Stimulated activated naive B cell treated with anti-CD40 and anti-IgM and Interleukin-4, amounts not matched to agents 10 μg/mL and 1 μg/mL and 100 μg/mL, for 72 hours (primary cell): ENCODE measurements around the gene RUNX1.

Experiments
- ATAC-seq, 2 donors: fragments of 150-1000 bp; cut with Tn5 transposase; replicated peaks; 2 replicates each; pipeline ENCODE4 v1.10.0; 2021; ENCODE audit warnings: moderate library complexity in 1 of 2
- DNase-seq: peaks from one replicate; pipeline ENCODE4 v3.0.0; 2021
- H3K27ac Mint-ChIP-seq: one replicate; pipeline ENCODE4 v1.8.0; 2022; ENCODE audit warnings: mild to moderate bottlenecking, mixed read lengths
- H3K27me3 Mint-ChIP-seq, 2 donors: one replicate each; pipeline ENCODE4 v1.8.0; 2022; ENCODE audit warnings: mixed read lengths in 2 of 2
- H3K36me3 Mint-ChIP-seq, 2 donors: one replicate each; pipeline ENCODE4 v1.8.0; 2022; ENCODE audit warnings: mixed read lengths in 2 of 2, mild to moderate bottlenecking in 1 of 2
- H3K4me1 Mint-ChIP-seq, 2 donors: one replicate each; pipeline ENCODE4 v1.8.0; 2022; ENCODE audit warnings: mixed read lengths in 2 of 2, mild to moderate bottlenecking in 1 of 2
- H3K4me3 Mint-ChIP-seq, 2 donors: one replicate each; pipeline ENCODE4 v1.8.0; 2022; ENCODE audit warnings: mild to moderate bottlenecking in 2 of 2, mixed read lengths in 2 of 2, moderate library complexity in 1 of 2
- H3K9me3 Mint-ChIP-seq, 2 donors: one replicate each; pipeline ENCODE4 v1.8.0; 2022; ENCODE audit warnings: mixed read lengths in 2 of 2, mild to moderate bottlenecking in 1 of 2

Gene RUNX1

GRCh38 chr21:34744801-34745200 is 304.3 kb downstream of the RUNX1 start:
- no peak overlapping the region for H3K4me3 Mint-ChIP-seq
- peaks cover 3 to 9% of the 10 kb centered on the region in 2 donors for H3K4me1 Mint-ChIP-seq
- no peaks in the 10 kb centered on the region for H3K9me3 Mint-ChIP-seq
- H3K36me3 Mint-ChIP-seq, result no peaks in the 10 kb centered on the region
- ATAC-seq (no peak), DNase-seq (no peak)
- H3K27ac Mint-ChIP-seq, result no peak overlapping the region
- H3K27me3 Mint-ChIP-seq, result peaks cover 17 to 29% of the 10 kb centered on the region in 2 donors

DNA sequence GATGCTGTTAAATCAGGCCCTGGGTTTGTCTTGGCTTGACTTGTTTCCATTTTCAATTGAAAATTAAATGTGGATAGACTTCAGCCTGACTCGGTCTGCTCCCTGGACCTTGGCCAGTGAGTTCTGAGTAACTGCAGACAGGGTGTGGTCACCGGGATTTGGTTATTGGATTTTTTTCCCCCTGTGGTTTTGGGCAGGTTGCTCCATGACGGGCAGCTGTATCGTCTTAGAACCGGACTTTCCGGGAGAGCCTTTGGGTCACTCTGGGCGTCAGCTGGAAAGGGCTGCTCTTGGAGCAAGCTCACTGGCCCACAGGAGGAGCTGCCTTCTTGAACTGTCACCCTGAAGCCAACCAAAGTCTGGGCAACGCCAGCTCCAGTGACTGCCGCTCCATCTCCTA is 305.3 kb downstream of the RUNX1 start:
- H3K4me3 Mint-ChIP-seq, result no peak overlapping the region
- no peak overlapping the region for H3K27ac Mint-ChIP-seq
- no peak for DNase-seq
- peaks cover 17 to 33% of the 10 kb centered on the region in 2 donors for H3K27me3 Mint-ChIP-seq
- no peaks in the 10 kb centered on the region for H3K9me3 Mint-ChIP-seq
- no peaks in the 10 kb centered on the region for H3K36me3 Mint-ChIP-seq
- no peak for ATAC-seq
- H3K4me1 Mint-ChIP-seq, result peaks cover 3 to 9% of the 10 kb centered on the region in 2 donors

GRCh38 chr21:34743285-34743684 is 305.8 kb downstream of the RUNX1 start:
- H3K4me1 Mint-ChIP-seq, result peaks cover 3 to 9% of the 10 kb centered on the region in 2 donors
- DNase-seq (no peak), ATAC-seq (no peak)
- H3K9me3 Mint-ChIP-seq, result no peaks in the 10 kb centered on the region
- H3K27me3 Mint-ChIP-seq, result peaks cover 22 to 38% of the 10 kb centered on the region in 2 donors
- no peaks in the 10 kb centered on the region for H3K36me3 Mint-ChIP-seq
- no peak overlapping the region for H3K4me3 Mint-ChIP-seq
- H3K27ac Mint-ChIP-seq, result no peak overlapping the region

GRCh38 chr21:34740198-34740597 is 308.9 kb downstream of the RUNX1 start:
- DNase-seq (no peak), ATAC-seq (no peak)
- H3K36me3 Mint-ChIP-seq, result no peaks in the 10 kb centered on the region
- H3K4me3 Mint-ChIP-seq, result no peak overlapping the region
- no peaks in the 10 kb centered on the region for H3K9me3 Mint-ChIP-seq
- H3K27me3 Mint-ChIP-seq, result peaks cover 37 to 44% of the 10 kb centered on the region in 2 donors
- no peak overlapping the region for H3K27ac Mint-ChIP-seq
- H3K4me1 Mint-ChIP-seq, result no peaks in the 10 kb centered on the region
